Effector memory CD8-positive, alpha-beta T cell (primary cell): ENCODE data around the gene GLIPR2.

Experiments
- ATAC-seq: fragments of 150-1000 bp; cut with Tn5 transposase; replicated peaks from 2 replicates; pipeline ENCODE4 v1.10.0; 2021; ENCODE audit warnings: mild to moderate bottlenecking, moderate library complexity
- DNase-seq, 3 experiments: peaks; one replicate each; pipeline ENCODE4 v3.0.0; 2021
- H3K27ac Mint-ChIP-seq, 2 donors: one replicate each; pipeline ENCODE4 v1.8.0; 2022; ENCODE audit warnings: mild to moderate bottlenecking in 2 of 2, mixed read lengths in 2 of 2, moderate library complexity in 2 of 2
- H3K27me3 Mint-ChIP-seq, 2 donors: one replicate each; pipeline ENCODE4 v1.8.0; 2022; ENCODE audit warnings: mixed read lengths in 2 of 2
- H3K36me3 Mint-ChIP-seq: one replicate; pipeline ENCODE4 v1.8.0; 2022; ENCODE audit warnings: mild to moderate bottlenecking, moderate library complexity, mixed read lengths; ENCODE audit not compliant: insufficient read depth
- H3K4me1 Mint-ChIP-seq, 2 donors: one replicate each; pipeline ENCODE4 v1.8.0; 2022; ENCODE audit warnings: low read depth in 2 of 2, mixed read lengths in 2 of 2
- H3K4me3 Mint-ChIP-seq, 2 donors: one replicate each; pipeline ENCODE4 v1.8.0; 2022; ENCODE audit warnings: mild to moderate bottlenecking in 2 of 2, mixed read lengths in 2 of 2, moderate library complexity in 2 of 2
- H3K9me3 Mint-ChIP-seq, 2 donors: one replicate each; pipeline ENCODE4 v1.8.0; 2022; ENCODE audit warnings: mixed read lengths in 2 of 2

GLIPR2 gene

DNA sequence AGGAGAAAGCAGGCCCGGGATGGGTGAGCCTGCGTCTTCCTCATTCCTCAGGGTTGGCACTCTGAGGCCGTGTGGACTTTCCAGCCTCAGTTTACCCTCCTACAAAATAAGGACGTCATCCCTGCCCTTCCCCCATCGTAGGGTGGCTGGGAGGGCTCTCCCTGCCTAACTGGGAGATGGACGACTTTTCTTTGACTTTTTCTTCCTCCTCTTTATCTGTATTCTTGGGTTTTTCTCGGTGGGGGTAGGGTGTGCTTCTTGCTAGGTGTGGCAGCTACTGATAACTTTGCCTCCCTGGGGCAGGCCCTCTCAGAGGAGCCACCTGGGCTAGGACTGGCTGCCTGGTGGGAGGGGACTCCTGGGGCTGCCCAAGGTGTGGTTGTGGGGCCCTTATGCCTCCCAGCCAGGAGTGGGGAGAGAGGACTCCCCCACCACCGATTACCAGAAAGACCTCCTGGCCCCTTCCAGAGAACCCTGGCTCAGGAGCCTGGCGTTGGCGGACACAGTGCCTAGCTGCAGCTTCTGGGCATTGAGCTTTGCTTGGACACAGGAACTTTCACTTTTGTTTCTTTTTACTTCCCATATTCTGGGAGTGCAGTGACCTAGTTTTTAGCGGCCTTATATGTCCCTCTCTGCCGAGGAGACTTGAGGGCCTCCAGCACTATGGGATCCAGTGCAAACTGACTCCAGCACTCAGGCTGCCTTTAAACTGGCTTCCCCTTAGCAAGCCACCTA, 6.1 kb downstream of the GLIPR2 start:
- Mint-ChIP-seq H3K4me3 (peak overlapping the region; percentile 88 to 99), H3K27me3 (no peaks in the 10 kb centered on the region), H3K9me3 (peaks cover 4 to 8% of the 10 kb centered on the region in 2 donors), H3K36me3 (peaks cover 29% of the 10 kb centered on the region), H3K27ac (peak overlapping the region; percentile 98 to 100), H3K4me1 (peaks cover 89 to 94% of the 10 kb centered on the region in 2 donors)
- no peak for DNase-seq
- ATAC-seq: peak; percentile 14

DNA sequence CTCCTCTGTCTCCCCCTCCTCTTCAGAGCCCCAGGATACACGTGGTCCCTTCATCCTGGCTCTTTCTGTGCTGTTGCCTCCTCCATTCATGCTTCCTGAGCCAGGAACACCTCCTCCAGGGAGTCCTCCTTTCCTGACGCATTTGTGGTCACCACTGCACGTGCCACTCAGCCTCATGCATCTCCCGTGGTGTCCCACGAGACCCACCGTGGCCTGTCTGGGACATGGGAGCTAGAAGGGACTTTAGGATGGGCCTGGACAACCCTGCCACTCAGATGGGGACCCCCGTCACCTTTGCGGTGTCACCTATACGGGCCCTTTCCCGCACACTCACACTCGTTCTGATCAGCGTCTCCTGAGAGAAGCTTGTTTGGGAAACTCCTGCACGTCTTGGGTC, 6.7 kb downstream of the GLIPR2 start:
- DNase-seq: no peak
- Mint-ChIP-seq H3K4me3 (peak overlapping the region; percentile 88 to 99), H3K27me3 (no peaks in the 10 kb centered on the region), H3K4me1 (peaks cover 88 to 92% of the 10 kb centered on the region in 2 donors), H3K9me3 (peaks cover 4 to 8% of the 10 kb centered on the region in 2 donors), H3K36me3 (peaks cover 29% of the 10 kb centered on the region), H3K27ac (peak overlapping the region; percentile 98 to 100)
- ATAC-seq: no peak

GRCh38 chr9:36144309-36145232, 8.0 kb downstream of the GLIPR2 start:
- Mint-ChIP-seq H3K27ac (peak overlapping the region; percentile 98 to 100), H3K27me3 (no peaks in the 10 kb centered on the region), H3K36me3 (peaks cover 36% of the 10 kb centered on the region), H3K4me3 (peak overlapping the region; percentile 88 to 99), H3K4me1 (peaks cover 79 to 81% of the 10 kb centered on the region in 2 donors), H3K9me3 (peaks cover 4 to 8% of the 10 kb centered on the region in 2 donors)
- DNase-seq (peak in 1 of 3 experiments; percentile 39), ATAC-seq (peak; percentile 61)

GRCh38 chr9:36145970-36146369, 9.4 kb downstream of the GLIPR2 start:
- Mint-ChIP-seq H3K36me3 (peaks cover 36% of the 10 kb centered on the region), H3K4me1 (peaks cover 78 to 82% of the 10 kb centered on the region in 2 donors), H3K9me3 (peaks cover 4 to 8% of the 10 kb centered on the region in 2 donors), H3K27me3 (no peaks in the 10 kb centered on the region), H3K4me3 (peak overlapping the region; percentile 88 to 99), H3K27ac (peak overlapping the region; percentile 98 to 100)
- ATAC-seq (no peak), DNase-seq (no peak)

- DNase-seq (no peak), ATAC-seq (no peak)
- Mint-ChIP-seq H3K27ac (peak overlapping the region; percentile 71 to 100), H3K4me1 (peaks cover 79 to 86% of the 10 kb centered on the region in 2 donors), H3K27me3 (no peaks in the 10 kb centered on the region), H3K4me3 (peak overlapping the region; percentile 59 to 99), H3K9me3 (peaks cover 4 to 8% of the 10 kb centered on the region in 2 donors), H3K36me3 (peaks cover 41% of the 10 kb centered on the region)
Measured at GRCh38 chr9:36146651-36147050, 10.1 kb downstream of the GLIPR2 start.

- H3K36me3 Mint-ChIP-seq: peaks cover 41% of the 10 kb centered on the region
Measured at GRCh38 chr9:36147441-36148175, 11.1 kb downstream of the GLIPR2 start.

GRCh38 chr9:36148311-36149051, 11.9 kb downstream of the GLIPR2 start:
- Mint-ChIP-seq H3K27me3 (no peaks in the 10 kb centered on the region), H3K9me3 (peaks cover 4 to 8% of the 10 kb centered on the region in 2 donors), H3K27ac (peak overlapping the region; percentile 71 to 100), H3K4me1 (peaks cover 72 to 80% of the 10 kb centered on the region in 2 donors), H3K36me3 (peaks cover 39% of the 10 kb centered on the region), H3K4me3 (peak overlapping the region; percentile 30 to 59)
- ATAC-seq (peak; percentile 34), DNase-seq (peak; percentile 64 to 72 (median 67))

More at GRCh38 chr9:36147441-36148175, 11.1 kb downstream of the GLIPR2 start:
- Mint-ChIP-seq H3K4me1 (peaks cover 77 to 84% of the 10 kb centered on the region in 2 donors), H3K9me3 (peaks cover 4 to 8% of the 10 kb centered on the region in 2 donors), H3K27me3 (no peaks in the 10 kb centered on the region), H3K27ac (peak overlapping the region; percentile 71 to 100), H3K4me3 (peak overlapping the region; percentile 30 to 59)
- ATAC-seq (no peak), DNase-seq (no peak)

- Mint-ChIP-seq H3K27me3 (no peaks in the 10 kb centered on the region), H3K4me3 (peak overlapping the region; percentile 30 to 59)
- DNase-seq: no peak
Measured at GRCh38 chr9:36149197-36149596, 12.7 kb downstream of the GLIPR2 start.

GRCh38 chr9:36150574-36151315, 14.2 kb downstream of the GLIPR2 start:
- Mint-ChIP-seq H3K27me3 (no peaks in the 10 kb centered on the region), H3K4me3 (peak overlapping the region; percentile 89 to 91), H3K36me3 (peaks cover 47% of the 10 kb centered on the region), H3K4me1 (peaks cover 58 to 67% of the 10 kb centered on the region in 2 donors), H3K9me3 (peaks cover 0 to under 1% of the 10 kb centered on the region in 2 donors), H3K27ac (peak overlapping the region; percentile 97 to 99)
- ATAC-seq (no peak), DNase-seq (no peak)

More at GRCh38 chr9:36149197-36149596, 12.7 kb downstream of the GLIPR2 start:
- peaks cover 4 to 8% of the 10 kb centered on the region in 2 donors for H3K9me3 Mint-ChIP-seq
- peaks cover 40% of the 10 kb centered on the region for H3K36me3 Mint-ChIP-seq
- peak overlapping the region; percentile 97 to 100 for H3K27ac Mint-ChIP-seq
- peaks cover 68 to 76% of the 10 kb centered on the region in 2 donors for H3K4me1 Mint-ChIP-seq
- no peak for ATAC-seq

DNA sequence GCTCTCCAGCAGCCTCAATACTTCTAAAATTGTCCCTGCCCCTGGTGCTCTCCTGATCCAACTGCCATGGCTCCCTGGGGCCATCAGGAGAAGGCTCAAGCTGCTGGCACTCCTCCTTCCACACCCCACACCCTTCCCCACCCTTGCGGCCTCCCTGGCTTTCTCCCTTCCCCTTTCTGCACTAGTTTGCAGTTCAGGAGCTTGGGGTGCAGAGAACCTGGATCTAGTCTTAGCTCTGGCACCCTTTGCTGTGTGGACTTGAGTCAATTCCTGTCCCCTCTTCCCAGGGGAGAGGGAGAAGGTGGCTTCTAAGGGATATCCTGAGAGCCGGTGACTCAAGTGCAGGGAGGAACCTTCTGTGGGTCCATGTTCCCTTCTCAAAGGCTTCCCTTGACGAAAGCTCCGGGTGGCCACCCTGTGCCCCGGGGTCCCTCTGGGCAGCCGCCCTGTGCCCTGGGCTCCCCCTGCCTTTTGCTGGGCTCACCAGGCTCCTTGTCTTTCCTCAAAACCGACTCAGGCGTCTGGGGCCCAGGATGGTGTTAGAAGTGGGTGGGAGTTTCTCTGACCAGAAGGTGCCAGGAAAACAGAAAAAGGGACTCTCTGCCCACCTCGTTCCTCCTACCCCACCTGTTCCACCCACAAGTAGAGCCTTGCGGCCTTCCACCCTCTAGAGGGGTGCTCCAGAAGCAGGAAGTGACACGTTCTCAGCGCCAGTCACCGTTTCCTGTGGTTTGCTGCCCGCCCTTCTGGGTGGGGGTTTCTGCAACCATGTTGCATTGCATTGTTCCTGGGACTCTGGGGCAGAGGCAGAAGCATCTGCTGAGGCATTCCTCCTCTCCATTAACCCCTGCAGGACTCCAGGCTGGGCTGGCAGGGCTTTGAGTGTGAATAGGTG, 15.0 kb downstream of the GLIPR2 start:
- Mint-ChIP-seq H3K9me3 (no peaks in the 10 kb centered on the region), H3K36me3 (peaks cover 52% of the 10 kb centered on the region), H3K4me1 (peaks cover 50 to 60% of the 10 kb centered on the region in 2 donors), H3K27ac (peak overlapping the region; percentile 97 to 99), H3K4me3 (peak overlapping the region; percentile 89 to 91), H3K27me3 (no peaks in the 10 kb centered on the region)
- peak; percentile 85 to 89 (median 86) for DNase-seq
- ATAC-seq: peak; percentile 92
